ENCODE results near the gene SURF1.

Gene SURF1

GRCh38 chr9:133361507-133362092, 5.3 kb upstream of the SURF1 start:
- DNase-seq: no peak

GRCh38 chr9:133360400-133361393, 4.4 kb upstream of the SURF1 start:
- DNase-seq: no peak

GRCh38 chr9:133359399-133360175, 3.3 kb upstream of the SURF1 start:
- peak; percentile 74 for DNase-seq

- no peak for DNase-seq
Observed at GRCh38 chr9:133357656-133358055, 1.4 kb upstream of the SURF1 start.

- peak; percentile 56 for DNase-seq
Observed at GRCh38 chr9:133355881-133356357, 368 bp downstream of the SURF1 start.

GRCh38 chr9:133354766-133355165, 1.5 kb downstream of the SURF1 start:
- DNase-seq: no peak

GRCh38 chr9:133353548-133353947, 2.7 kb downstream of the SURF1 start:
- DNase-seq: peak; percentile 25

GRCh38 chr9:133352635-133353340, 3.5 kb downstream of the SURF1 start:
- peak; percentile 24 for DNase-seq

GRCh38 chr9:133351908-133352634, 4.2 kb downstream of the SURF1 start:
- peak; percentile 91 for DNase-seq

GRCh38 chr9:133351526-133351907, 4.8 kb downstream of the SURF1 start:
- no peak for DNase-seq

GRCh38 chr9:133349965-133350616, 6.2 kb downstream of the SURF1 start:
- no peak for DNase-seq

- DNase-seq: no peak
Observed at GRCh38 chr9:133348718-133349573, 7.3 kb downstream of the SURF1 start.

GRCh38 chr9:133347985-133348717, 8.1 kb downstream of the SURF1 start, which contains the start of the genes MED22 and RPL7A:
Gene MED22 (minus strand): TSS chr9:133348131. CDS start chr9:133346662, 1,469 bp downstream.
Gene RPL7A (plus strand): TSS chr9:133348218. CDS start chr9:133348244, 26 bp downstream.
- DNase-seq: peak; percentile 98

GRCh38 chr9:133347515-133347984, 8.7 kb downstream of the SURF1 start:
- DNase-seq: peak; percentile 73

GRCh38 chr9:133346021-133346785, 10.1 kb downstream of the SURF1 start:
- DNase-seq: no peak

GRCh38 chr9:133345596-133345995, 10.7 kb downstream of the SURF1 start:
- DNase-seq: no peak

GRCh38 chr9:133344979-133345378, 11.3 kb downstream of the SURF1 start:
- no peak for DNase-seq

- DNase-seq: no peak
Observed at GRCh38 chr9:133344071-133344470, 12.2 kb downstream of the SURF1 start.

Data from hematopoietic multipotent progenitor cell treated with erythropoietin and hydrocortisone succinate and interleukin-3 and kit ligand, for 4 days (in vitro differentiated cells).